SJSA1 (cell line): Measurements from ENCODE around the gene FMN2. TPM values are rescaled to one million over a fixed set of nuclear protein-coding genes. Genes with fewer than 3 reads are reported as not detected.

Source experiments
- DNase-seq, 2 experiments: peaks; one replicate each; pipeline ENCODE4 v3.0.0-alpha.2; 2015 to 2020; ENCODE audit warnings: low spot score in 2 of 2, low read depth in 1 of 2
- H3K27ac ChIP-seq: fragments of 250-450 bp; sonication (Bioruptor Pico); 2 replicates; pipeline ENCODE4 v1.5.1; 2020; ENCODE audit warnings: mild to moderate bottlenecking, moderate library complexity
- H3K27me3 ChIP-seq: fragments of 250-450 bp; sonication (Bioruptor Pico); replicated peaks from 2 replicates; pipeline ENCODE4 v1.5.1; 2020; ENCODE audit warnings: mild to moderate bottlenecking, moderate library complexity
- H3K36me3 ChIP-seq: fragments of 250-450 bp; sonication (Bioruptor Pico); 2 replicates; pipeline ENCODE4 v1.5.1; 2020; ENCODE audit warnings: mild to moderate bottlenecking
- H3K4me1 ChIP-seq: fragments of 250-450 bp; sonication (Bioruptor Pico); replicated peaks from 2 replicates; pipeline ENCODE4 v1.6.1; 2021; ENCODE audit warnings: mild to moderate bottlenecking
- H3K4me3 ChIP-seq: fragments of 250-450 bp; sonication (Bioruptor Pico); 2 replicates; pipeline ENCODE4 v1.5.1; 2020; ENCODE audit warnings: mild to moderate bottlenecking
- H3K9me3 ChIP-seq: fragments of 250-450 bp; sonication (Bioruptor Pico); replicated peaks from 2 replicates; pipeline ENCODE4 v1.5.1; 2020; ENCODE audit warnings: mild to moderate bottlenecking
- total RNA-seq: library from RNA; depleted of rRNA; stranded (reverse); fragments of >200 nt; shearing (Covaris generic); gene quantifications from 2 replicates; pipeline ENCODE4 v1.2.3, GENCODE V29; 2014

FMN2 gene
- total RNA-seq, 1 experiment from 2014 or later, result 12.7 TPM

DNA sequence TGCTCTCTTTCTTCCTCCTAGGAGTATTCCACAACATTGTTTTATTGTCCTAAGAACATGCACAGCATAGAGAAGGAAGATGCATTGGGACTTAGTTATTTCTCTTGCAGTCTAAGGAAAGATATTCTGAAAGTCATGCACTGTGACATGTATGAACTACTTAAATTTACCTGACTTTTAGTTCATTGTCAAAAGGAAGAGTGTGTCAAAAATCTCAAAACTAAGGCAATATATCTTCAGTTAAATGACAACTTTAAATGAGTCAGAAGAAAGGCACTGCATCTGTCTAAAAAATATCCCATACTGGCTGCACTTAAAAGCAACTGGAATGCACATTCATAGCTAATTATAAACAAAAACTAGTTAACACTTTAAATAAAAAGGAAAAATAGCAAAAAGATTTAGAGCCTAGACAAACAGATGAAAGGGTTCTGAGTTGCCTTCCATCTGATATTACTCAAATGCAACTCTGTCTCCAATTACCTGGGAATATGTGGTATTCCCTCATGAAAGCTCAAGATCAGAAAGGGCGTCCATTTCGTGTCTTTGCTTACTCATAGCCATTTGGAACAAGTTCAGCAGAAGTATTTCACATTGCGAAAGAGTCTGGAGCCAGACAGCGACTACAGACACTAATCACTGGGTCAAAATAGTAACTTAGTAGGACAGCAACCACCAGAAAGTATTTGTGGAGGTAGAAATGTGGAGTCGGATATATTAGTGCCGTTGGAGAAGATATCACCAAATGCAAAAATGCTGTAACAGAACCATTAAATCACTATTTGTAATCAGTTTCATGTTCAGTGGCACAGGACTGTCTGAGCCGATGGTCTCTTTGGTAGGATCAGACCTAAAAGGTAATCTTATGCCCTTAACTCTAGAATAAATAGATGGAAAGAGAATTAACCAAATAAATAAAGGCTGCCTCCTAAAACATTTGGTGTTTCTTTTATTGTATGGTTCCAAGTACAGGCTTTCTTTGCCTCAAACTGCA is 294.6 kb downstream of the FMN2 start:
- peak in 1 of 2 experiments; percentile 61 for DNase-seq
- H3K9me3 ChIP-seq, result peaks cover 4% of the 10 kb centered on the region; the same call in 1 of the 2 replicates
- no peak overlapping the region for H3K4me3 ChIP-seq
- H3K36me3 ChIP-seq, result peaks cover 7% of the 10 kb centered on the region
- no peaks in the 10 kb centered on the region for H3K27me3 ChIP-seq
- peaks cover 18% of the 10 kb centered on the region for H3K4me1 ChIP-seq
- peak overlapping the region; percentile 55 for H3K27ac ChIP-seq

GRCh38 chr1:240387051-240387450 is 295.4 kb downstream of the FMN2 start:
- H3K9me3 ChIP-seq, result no peaks in the 10 kb centered on the region; the same call in 1 of the 2 replicates
- H3K27me3 ChIP-seq, result no peaks in the 10 kb centered on the region
- no peak overlapping the region for H3K4me3 ChIP-seq
- peak overlapping the region; percentile 55 for H3K27ac ChIP-seq
- DNase-seq, result no peak
- H3K36me3 ChIP-seq, result peaks cover under 1% of the 10 kb centered on the region; the same call in 1 of the 2 replicates
- peaks cover 18% of the 10 kb centered on the region for H3K4me1 ChIP-seq

GRCh38 chr1:240391660-240392260 is 300.1 kb downstream of the FMN2 start:
- Histone ChIP-seq H3K4me1 (peaks cover 4% of the 10 kb centered on the region), H3K9me3 (no peaks in the 10 kb centered on the region), H3K27ac (no peak overlapping the region), H3K36me3 (no peaks in the 10 kb centered on the region), H3K27me3 (no peaks in the 10 kb centered on the region), H3K4me3 (no peak overlapping the region)
- DNase-seq, result no peak

GRCh38 chr1:240394353-240394752 is 302.7 kb downstream of the FMN2 start:
- no peaks in the 10 kb centered on the region for H3K36me3 ChIP-seq
- no peak overlapping the region for H3K4me3 ChIP-seq
- DNase-seq, result no peak
- H3K4me1 ChIP-seq, result peaks cover 3% of the 10 kb centered on the region; the same call in 1 of the 2 replicates
- H3K27ac ChIP-seq, result no peak overlapping the region
- no peaks in the 10 kb centered on the region for H3K27me3 ChIP-seq
- H3K9me3 ChIP-seq, result no peaks in the 10 kb centered on the region

DNA sequence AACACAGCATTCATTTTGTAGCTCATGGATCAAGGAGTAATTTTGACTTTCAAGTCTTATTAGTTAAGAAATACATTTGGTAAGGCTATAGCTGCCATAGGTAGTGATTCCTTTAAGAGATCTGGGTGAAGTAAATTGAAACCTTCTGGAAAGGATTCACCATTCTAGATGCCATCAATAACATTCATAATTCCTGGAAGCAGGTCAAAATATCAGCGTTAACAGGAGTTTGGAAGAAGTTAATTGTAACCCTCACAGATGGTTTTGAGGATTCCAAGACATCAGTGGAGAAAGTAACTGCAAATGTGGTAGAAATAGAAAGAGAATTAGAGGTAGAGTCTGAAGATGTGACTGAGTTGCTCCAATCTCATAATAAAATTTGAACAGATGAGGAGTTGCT is 303.7 kb downstream of the FMN2 start:
- H3K9me3 ChIP-seq, result no peaks in the 10 kb centered on the region
- H3K4me1 ChIP-seq, result peaks cover 7% of the 10 kb centered on the region; the same call in 1 of the 2 replicates
- H3K27me3 ChIP-seq, result no peaks in the 10 kb centered on the region
- no peaks in the 10 kb centered on the region for H3K36me3 ChIP-seq
- no peak overlapping the region for H3K4me3 ChIP-seq
- H3K27ac ChIP-seq, result no peak overlapping the region
- DNase-seq, result no peak

DNA sequence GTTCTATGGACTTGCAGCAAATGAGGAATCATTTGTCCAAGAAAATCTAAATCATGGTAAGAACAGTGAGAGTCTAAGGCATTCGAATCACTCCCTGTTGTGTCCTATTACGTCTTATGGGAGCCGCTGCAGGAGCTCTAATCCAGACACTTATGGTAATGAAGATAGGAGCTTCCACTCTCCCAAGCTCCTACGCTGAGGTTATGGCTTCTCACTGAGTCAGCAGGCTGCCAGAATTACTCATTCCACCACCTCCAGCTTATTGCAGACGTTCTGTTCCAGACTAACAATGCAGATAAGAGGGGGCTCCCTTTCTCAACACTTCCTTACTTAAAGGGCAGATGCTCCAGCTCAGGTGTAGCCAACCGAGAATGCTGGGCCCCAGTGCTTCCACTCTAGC is 307.7 kb downstream of the FMN2 start:
- no peaks in the 10 kb centered on the region for H3K36me3 ChIP-seq
- H3K9me3 ChIP-seq, result no peaks in the 10 kb centered on the region
- H3K4me1 ChIP-seq, result peaks cover 7% of the 10 kb centered on the region; the same call in 1 of the 2 replicates
- no peak overlapping the region for H3K4me3 ChIP-seq
- H3K27ac ChIP-seq, result no peak overlapping the region
- DNase-seq, result peak in 1 of 2 experiments; percentile 18
- no peaks in the 10 kb centered on the region for H3K27me3 ChIP-seq

DNA sequence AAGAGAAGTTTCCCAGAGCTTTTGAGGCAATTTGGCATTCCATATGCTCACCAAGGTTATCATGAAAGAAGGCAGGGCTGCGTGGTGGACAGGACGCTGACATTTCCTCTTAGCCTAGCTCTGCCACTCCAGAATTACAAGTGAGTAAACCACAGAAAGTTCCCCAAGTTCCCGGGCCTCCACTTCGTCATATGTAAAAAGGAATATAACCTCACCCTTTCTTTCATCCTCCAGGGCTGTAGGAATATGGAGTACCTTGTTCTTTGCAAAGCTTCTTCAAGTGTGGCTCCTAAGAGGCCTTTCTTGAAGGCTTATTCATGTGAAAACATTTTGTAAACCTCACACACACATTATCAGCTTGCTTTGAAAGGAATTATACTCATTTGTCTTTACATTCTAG is 310.0 kb downstream of the FMN2 start:
- H3K27ac ChIP-seq, result no peak overlapping the region
- H3K9me3 ChIP-seq, result no peaks in the 10 kb centered on the region
- no peak for DNase-seq
- H3K4me3 ChIP-seq, result no peak overlapping the region
- no peaks in the 10 kb centered on the region for H3K36me3 ChIP-seq
- H3K27me3 ChIP-seq, result no peaks in the 10 kb centered on the region
- peaks cover 7% of the 10 kb centered on the region; the same call in 1 of the 2 replicates for H3K4me1 ChIP-seq

DNA sequence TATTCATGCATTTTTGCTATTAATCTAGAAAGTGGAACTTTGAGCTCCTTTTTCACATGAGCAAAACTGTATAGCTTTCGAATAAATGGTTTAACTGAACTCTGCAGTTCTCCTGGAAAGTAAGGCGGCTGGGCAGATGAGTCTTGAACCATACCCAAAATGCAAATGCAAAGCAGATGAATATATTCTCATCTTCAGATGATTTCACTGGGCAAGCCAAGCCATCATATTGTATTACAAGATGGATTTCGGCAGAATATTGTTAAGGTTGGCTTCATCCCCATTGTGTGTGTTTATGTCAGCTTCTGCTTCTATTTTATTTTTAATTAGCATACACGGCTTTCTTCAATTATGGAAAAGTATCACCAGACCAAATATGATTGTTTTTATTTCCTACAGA is 310.6 kb downstream of the FMN2 start:
- H3K4me3 ChIP-seq, result no peak overlapping the region
- peaks cover 7% of the 10 kb centered on the region; the same call in 1 of the 2 replicates for H3K4me1 ChIP-seq
- no peak for DNase-seq
- H3K9me3 ChIP-seq, result no peaks in the 10 kb centered on the region
- no peak overlapping the region for H3K27ac ChIP-seq
- no peaks in the 10 kb centered on the region for H3K27me3 ChIP-seq
- H3K36me3 ChIP-seq, result no peaks in the 10 kb centered on the region

- Histone ChIP-seq H3K36me3 (no peaks in the 10 kb centered on the region), H3K4me1 (peaks cover 4% of the 10 kb centered on the region; the same call in 1 of the 2 replicates), H3K9me3 (no peaks in the 10 kb centered on the region), H3K27ac (no peak overlapping the region), H3K4me3 (no peak overlapping the region), H3K27me3 (no peaks in the 10 kb centered on the region)
- no peak for DNase-seq
Observed at GRCh38 chr1:240404286-240404685, 312.6 kb downstream of the FMN2 start.

GRCh38 chr1:240405751-240406150 is 314.1 kb downstream of the FMN2 start:
- Histone ChIP-seq H3K9me3 (no peaks in the 10 kb centered on the region), H3K27ac (no peak overlapping the region), H3K36me3 (no peaks in the 10 kb centered on the region), H3K4me3 (no peak overlapping the region), H3K27me3 (no peaks in the 10 kb centered on the region), H3K4me1 (no peaks in the 10 kb centered on the region)
- DNase-seq, result no peak

GRCh38 chr1:240407407-240407806 is 315.7 kb downstream of the FMN2 start:
- no peaks in the 10 kb centered on the region for H3K9me3 ChIP-seq
- DNase-seq, result no peak
- H3K27me3 ChIP-seq, result no peaks in the 10 kb centered on the region
- no peak overlapping the region for H3K4me3 ChIP-seq
- no peaks in the 10 kb centered on the region for H3K4me1 ChIP-seq
- no peaks in the 10 kb centered on the region for H3K36me3 ChIP-seq
- no peak overlapping the region for H3K27ac ChIP-seq

DNA sequence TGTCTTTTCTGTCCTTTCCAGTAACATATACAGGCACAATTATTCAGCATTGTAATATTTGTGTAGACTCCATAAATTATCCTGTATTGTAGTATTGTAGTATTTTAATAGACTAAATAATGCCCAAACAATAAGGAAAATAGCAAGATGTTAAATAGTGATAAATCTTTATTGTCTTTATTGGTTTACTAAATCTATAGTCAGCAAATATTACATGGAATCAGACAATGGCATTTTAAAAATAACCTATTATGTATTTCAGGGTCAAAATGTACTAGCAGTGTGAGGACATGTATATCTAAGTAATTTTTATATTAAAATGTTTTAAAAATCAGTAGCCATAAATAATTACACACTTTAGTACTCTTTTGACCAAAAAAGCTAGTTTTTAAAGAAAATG is 317.9 kb downstream of the FMN2 start:
- H3K9me3 ChIP-seq, result no peaks in the 10 kb centered on the region
- no peaks in the 10 kb centered on the region for H3K36me3 ChIP-seq
- H3K4me1 ChIP-seq, result no peaks in the 10 kb centered on the region
- no peak overlapping the region for H3K4me3 ChIP-seq
- no peak overlapping the region for H3K27ac ChIP-seq
- no peak for DNase-seq
- H3K27me3 ChIP-seq, result no peaks in the 10 kb centered on the region

DNA sequence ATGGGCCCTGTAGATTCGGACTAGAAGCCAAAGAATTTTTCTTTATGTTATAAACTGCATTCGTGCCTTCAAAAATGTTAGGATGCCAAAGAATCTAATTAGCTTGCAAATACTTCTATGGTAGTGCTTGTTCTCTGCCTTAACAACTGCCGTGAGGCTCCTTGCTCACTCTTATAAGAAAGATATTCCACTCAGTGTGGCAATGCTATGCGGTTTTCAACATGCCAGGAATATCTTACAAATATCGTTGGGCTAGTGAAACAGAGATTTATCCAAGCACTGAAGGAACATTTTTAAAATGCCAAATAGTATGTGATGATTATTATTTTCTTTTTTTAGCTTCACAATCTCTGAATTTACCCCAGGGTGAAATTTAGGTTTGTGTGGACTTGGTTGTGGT is 322.0 kb downstream of the FMN2 start:
- no peaks in the 10 kb centered on the region for H3K9me3 ChIP-seq
- no peak for DNase-seq
- no peaks in the 10 kb centered on the region for H3K4me1 ChIP-seq
- no peak overlapping the region for H3K4me3 ChIP-seq
- no peaks in the 10 kb centered on the region for H3K36me3 ChIP-seq
- H3K27me3 ChIP-seq, result no peaks in the 10 kb centered on the region
- H3K27ac ChIP-seq, result no peak overlapping the region

DNA sequence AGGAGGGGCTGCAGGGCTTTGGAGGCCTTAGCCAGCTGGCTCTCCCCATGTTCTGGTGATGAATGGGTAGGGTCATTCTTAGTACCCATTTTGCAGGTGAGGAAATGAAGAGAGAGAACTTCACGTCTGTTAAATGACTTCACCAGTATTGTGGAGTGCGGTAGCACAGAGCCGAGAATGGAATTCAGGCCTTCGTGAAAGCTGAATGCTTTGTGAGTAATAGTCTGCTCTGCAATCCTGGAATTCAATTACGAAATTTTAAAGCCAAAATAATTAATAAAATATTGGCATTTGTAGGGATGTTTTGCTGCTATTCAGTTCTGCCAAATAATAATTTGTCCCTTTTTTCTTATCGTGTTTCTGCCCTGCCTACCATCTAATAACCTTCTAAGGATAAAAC is 322.6 kb downstream of the FMN2 start:
- DNase-seq, result no peak
- H3K27ac ChIP-seq, result no peak overlapping the region

More for the DNA sequence above, 322.6 kb downstream of the FMN2 start:
- no peaks in the 10 kb centered on the region for H3K4me1 ChIP-seq
- H3K27me3 ChIP-seq, result no peaks in the 10 kb centered on the region
- no peak overlapping the region for H3K4me3 ChIP-seq
- H3K9me3 ChIP-seq, result no peaks in the 10 kb centered on the region
- no peaks in the 10 kb centered on the region for H3K36me3 ChIP-seq
